C4-2B (cell line): ENCODE measurements around the gene POLR1A.

Source experiments
- ZFX ChIP-seq: fragments of 450-650 bp; IDR thresholded peaks from 2 replicates; pipeline ENCODE4 v1.6.1; 2017
- TF ChIP-seq, protein P1 (sequence below): fragments of 450-650 bp; conservative IDR thresholded peaks from 2 replicates; pipeline ENCODE4 v1.5.1; 2017; ENCODE audit warnings: mild to moderate bottlenecking

DNA sequence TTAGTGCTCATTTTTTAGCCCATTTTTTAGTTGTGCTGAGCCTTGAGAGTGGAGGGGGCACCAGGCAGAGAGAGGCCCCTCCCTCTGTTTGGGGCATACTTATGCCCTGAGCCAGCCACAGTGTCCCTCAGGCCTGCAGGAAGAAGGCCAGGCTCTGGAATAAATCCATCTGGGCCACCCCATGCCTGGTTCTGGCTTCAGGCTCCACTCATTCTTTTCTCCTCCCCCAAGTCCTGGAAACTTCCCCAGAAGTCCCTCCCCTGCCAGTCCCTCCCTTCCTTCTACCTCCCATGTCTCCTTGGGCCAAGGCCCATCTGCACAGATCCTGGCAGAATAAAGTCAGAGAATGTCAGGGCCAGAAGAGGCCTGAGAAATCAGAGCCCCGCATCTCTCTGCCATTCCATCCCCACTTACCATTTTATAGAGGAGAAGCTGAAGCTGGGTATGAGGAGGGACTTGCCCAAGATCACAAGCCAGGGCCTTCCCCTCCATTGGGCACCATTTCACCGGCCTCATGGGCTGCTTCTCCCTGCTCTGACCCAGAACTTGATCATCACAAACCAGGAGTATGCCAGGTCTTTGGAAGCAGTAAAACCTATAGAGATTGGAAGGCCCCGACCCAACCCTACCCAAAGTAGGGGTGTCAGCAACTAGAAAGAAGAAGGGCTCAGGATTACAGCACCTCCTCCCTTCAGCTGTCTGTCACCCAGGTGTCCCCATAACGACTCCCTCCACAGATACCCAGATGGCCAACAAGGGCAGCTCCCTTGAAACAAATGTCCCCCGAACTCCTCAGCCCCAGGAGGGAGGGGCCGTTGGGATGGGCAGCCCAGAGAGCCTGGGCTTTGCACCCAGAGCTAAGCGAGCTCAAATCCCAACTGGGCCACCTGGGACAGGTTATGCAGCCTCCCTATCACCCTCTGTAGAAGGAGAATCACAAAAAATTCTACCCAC is 108.4 kb downstream of the POLR1A start:
- TF ChIP-seq, protein P1, sequence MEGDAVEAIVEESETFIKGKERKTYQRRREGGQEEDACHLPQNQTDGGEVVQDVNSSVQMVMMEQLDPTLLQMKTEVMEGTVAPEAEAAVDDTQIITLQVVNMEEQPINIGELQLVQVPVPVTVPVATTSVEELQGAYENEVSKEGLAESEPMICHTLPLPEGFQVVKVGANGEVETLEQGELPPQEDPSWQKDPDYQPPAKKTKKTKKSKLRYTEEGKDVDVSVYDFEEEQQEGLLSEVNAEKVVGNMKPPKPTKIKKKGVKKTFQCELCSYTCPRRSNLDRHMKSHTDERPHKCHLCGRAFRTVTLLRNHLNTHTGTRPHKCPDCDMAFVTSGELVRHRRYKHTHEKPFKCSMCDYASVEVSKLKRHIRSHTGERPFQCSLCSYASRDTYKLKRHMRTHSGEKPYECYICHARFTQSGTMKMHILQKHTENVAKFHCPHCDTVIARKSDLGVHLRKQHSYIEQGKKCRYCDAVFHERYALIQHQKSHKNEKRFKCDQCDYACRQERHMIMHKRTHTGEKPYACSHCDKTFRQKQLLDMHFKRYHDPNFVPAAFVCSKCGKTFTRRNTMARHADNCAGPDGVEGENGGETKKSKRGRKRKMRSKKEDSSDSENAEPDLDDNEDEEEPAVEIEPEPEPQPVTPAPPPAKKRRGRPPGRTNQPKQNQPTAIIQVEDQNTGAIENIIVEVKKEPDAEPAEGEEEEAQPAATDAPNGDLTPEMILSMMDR = no peak
- no peak for TF ChIP-seq ZFX
